ENCODE results near the gene OOEP.

The OOEP gene

GRCh38 chr6:73368675-73369074, 1.0 kb downstream of the OOEP start:
- in situ Hi-C loops (cut with HindIII; ENCODE audit: low sequenced_read_pairs) = no loop called here
- no peak overlapping the region for H3K4me3 ChIP-seq (ENCODE audit: low read depth, low read length)
- no peak for DNase-seq (ENCODE audit: low read depth)
- TF ChIP-seq CTCF (IDR thresholded peaks at IDR 0.05; ENCODE audit: low read depth, low read length, missing control alignments) = no peak

- TF ChIP-seq CTCF (IDR thresholded peaks at IDR 0.05; ENCODE audit: low read depth, low read length, missing control alignments) = no peak
- no peak for DNase-seq (ENCODE audit: low read depth)
- in situ Hi-C loops (cut with HindIII; ENCODE audit: low sequenced_read_pairs) = no loop called here
- H3K4me3 ChIP-seq (ENCODE audit: low read depth, low read length) = no peak overlapping the region
These were observed 1.8 kb downstream of the OOEP start for GRCh38 chr6:73367761-73368355.

GRCh38 chr6:73364549-73364948, 5.1 kb downstream of the OOEP start:
- in situ Hi-C loops (cut with HindIII; ENCODE audit: low sequenced_read_pairs) = no loop called here
- no peak for DNase-seq (ENCODE audit: low read depth)
- H3K4me3 ChIP-seq (ENCODE audit: low read depth, low read length) = no peak overlapping the region
- no peak for TF ChIP-seq CTCF (IDR thresholded peaks at IDR 0.05; ENCODE audit: low read depth, low read length, missing control alignments)

- no peak overlapping the region for H3K4me3 ChIP-seq (ENCODE audit: low read depth, low read length)
- in situ Hi-C loops (cut with HindIII; ENCODE audit: low sequenced_read_pairs) = no loop called here
- DNase-seq (ENCODE audit: low read depth) = no peak
- TF ChIP-seq CTCF (IDR thresholded peaks at IDR 0.05; ENCODE audit: low read depth, low read length, missing control alignments) = no peak
These were observed 5.6 kb downstream of the OOEP start for GRCh38 chr6:73364121-73364520.

GRCh38 chr6:73363537-73363875, 6.2 kb downstream of the OOEP start:
- in situ Hi-C loops (cut with HindIII; ENCODE audit: low sequenced_read_pairs) = no loop called here
- no peak overlapping the region for H3K4me3 ChIP-seq (ENCODE audit: low read depth, low read length)
- no peak for TF ChIP-seq CTCF (IDR thresholded peaks at IDR 0.05; ENCODE audit: low read depth, low read length, missing control alignments)
- no peak for DNase-seq (ENCODE audit: low read depth)

GRCh38 chr6:73362869-73363536, 6.7 kb downstream of the OOEP start:
- H3K4me3 ChIP-seq (ENCODE audit: low read depth, low read length) = no peak overlapping the region
- no peak for DNase-seq (ENCODE audit: low read depth)
- TF ChIP-seq CTCF (IDR thresholded peaks at IDR 0.05; ENCODE audit: low read depth, low read length, missing control alignments) = no peak
- in situ Hi-C loops (cut with HindIII; ENCODE audit: low sequenced_read_pairs) = no loop called here

Measured in astrocyte of the cerebellum (primary cell).